ENCODE data around the gene FOXN3.

FOXN3 gene

DNA sequence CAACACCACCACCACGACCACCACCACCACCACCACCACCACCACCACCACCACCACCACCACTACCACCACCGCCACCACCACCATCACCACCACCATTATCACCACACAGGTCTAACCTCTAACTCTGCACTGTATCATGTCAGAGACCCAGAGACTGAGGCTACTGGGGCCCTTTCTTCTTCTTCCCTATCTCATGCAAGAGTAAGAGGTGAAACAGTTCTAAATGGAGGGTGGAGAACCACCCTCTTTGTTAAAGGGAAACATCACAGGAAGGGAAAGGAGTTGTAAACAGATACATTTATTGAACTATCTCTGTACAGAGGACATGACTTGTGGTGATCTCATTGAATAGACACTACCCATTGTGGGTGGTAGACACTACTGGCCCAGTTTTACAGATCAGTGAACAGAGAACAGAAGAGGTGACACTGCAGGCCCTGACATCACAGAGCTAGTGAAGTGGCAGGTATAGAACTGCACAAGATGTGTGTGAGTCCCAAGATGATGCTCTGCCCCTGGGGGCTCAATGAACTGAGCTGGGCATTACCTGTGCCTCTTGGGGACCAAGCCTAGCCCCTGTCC lies 91.6 kb downstream of the FOXN3 start:
- no peak for DNase-seq

DNA sequence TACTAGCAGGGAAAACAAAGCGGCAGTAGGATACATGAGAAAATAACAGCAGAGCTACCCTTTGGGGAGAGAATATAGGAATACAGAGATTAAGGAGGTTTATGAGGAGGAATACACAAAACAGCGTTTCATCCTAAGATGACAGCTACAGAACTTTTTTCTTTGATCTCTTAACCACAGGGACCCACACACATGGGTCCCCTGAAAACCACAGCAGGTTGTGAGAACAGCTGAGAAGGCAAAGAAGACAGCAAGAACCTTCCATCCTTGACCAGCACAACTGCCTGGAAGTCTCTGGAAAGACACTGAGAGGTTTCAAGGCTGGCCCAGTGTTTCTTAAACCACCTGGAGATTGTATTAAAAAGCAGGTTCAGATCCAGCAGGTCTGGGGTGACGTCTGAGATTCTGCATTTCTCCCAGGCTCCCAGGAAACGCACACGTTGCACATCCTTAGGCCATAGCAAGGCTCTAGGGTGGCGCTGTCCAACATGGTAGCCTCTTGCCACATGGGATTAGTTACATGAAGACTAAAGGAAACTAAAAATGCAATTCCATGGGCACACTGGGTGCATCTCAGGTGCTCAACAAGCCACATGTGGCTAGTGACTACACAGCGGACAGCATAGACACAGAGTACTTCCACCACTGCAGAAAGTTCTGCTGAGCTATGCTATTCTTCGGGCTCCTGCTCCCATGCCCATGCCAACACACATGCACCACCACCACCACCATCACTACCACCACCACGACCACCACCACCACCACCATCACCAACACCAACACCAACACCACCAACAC lies 92.3 kb downstream of the FOXN3 start:
- DNase-seq: no peak

DNA sequence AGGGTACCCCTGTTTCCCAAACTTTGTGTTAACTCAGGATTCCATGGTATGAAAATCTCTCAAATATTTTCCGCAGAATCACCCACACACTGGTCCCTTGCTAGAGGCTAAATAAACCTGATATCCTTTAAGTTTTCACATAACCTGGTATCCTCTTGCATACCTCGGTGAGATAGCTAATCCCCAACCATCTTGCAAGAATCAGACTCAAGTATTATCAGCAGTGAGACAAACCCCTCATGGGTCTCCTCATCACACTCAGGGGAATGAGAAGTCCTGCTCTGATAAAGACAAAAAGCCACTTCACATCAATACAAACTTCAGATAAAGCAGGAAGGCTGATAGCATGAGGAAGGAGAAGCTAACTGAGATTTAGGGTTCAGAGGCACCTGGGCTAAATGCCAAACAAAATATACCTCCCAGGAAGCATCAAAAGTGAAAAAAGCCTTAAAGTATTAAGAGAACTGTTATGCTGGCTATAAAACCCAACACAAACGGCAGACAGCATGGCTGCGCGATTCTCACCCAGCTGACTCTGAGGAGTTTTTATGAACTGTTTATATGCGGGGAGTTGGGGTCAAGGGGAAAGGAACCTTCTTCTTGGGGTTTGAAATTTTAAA lies 96.5 kb downstream of the FOXN3 start:
- DNase-seq: no peak

DNA sequence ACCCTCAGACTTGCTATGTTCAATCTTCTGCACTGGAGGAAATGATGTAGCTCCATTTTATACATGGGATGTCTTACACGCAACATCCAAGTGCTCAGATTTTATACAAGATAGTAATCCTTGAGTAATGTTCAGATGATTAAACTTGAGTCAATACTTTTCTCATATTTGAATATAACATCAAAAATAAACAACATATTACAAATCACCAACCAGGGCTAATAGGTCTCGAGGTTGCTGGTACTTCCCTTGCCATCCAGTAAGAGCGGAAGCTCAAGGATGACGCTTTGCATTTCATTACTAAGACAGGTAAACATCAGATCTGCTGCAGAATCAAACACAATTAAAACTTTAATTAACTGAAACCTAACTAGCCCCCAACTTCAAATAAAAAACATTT lies 97.3 kb downstream of the FOXN3 start:
- no peak for DNase-seq

DNA sequence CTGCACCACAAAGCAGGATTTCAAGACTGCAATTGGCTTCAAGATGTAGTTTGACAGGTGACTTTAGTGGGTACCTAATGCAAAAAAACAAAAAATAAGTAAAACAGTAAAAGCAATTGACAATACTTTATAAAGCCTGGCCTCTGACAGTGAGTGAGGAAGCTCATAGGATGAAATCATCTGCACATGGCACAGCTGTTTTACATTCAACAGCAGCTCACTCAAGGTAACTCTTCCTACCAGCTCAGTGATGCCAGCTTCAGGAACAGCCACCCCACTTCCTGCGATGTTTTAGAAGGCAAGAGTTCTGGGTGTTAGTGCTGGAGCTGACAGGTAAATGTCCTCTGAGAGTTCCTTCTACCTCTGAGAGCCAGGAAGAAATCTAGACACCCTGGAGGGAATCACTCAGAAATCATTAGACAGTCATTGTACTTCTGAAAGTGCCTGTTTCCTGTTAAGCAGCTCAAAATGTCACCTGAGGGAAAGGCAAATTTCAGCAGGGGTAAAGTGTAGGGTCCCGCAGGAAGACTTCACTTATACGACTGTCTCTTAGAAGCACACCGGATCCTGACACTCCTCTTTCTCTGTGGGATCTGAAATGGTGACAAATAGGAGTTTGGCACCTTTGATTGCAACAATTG lies 99.9 kb downstream of the FOXN3 start:
- DNase-seq: no peak

GRCh38 chr14:89315493-89316470 lies 101.3 kb downstream of the FOXN3 start:
- DNase-seq: no peak

DNA sequence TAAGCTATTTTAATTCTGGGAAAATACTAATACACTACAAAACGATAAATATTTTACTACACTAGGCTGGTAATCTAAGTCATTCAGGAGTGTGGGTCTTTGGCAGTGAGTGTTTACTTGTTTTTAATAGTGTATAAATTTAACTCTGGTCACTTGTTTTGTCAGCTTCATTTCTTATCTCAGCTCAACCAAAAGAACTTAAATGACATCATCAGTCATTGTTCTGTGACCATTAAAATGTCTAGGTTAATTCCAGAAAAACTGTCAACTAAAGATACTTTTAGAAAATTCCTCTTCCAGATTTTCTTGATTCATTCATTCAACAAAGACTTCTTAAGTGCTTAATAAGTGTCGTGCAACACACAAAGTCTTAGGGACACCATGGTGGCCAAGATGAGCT lies 102.8 kb downstream of the FOXN3 start:
- DNase-seq: no peak

DNA sequence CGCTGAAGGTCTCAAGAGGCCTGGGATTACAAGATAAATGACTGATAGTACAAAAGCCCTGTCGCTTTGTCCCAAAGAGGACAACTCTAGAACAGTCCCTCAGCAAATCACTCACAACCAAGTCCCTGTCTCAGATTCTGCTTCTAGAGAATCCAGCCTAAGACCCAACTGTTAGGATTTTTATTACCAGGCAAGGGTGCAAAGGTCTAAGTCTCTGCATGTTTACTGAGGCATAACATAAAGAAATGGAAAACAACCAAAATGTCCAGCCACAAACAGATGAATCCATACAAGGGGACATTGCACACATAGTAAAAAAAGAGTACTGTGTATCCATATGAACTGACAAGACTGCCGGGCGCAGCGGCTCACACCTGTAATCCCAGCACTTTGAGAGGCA lies 104.1 kb downstream of the FOXN3 start:
- no peak for DNase-seq

DNA sequence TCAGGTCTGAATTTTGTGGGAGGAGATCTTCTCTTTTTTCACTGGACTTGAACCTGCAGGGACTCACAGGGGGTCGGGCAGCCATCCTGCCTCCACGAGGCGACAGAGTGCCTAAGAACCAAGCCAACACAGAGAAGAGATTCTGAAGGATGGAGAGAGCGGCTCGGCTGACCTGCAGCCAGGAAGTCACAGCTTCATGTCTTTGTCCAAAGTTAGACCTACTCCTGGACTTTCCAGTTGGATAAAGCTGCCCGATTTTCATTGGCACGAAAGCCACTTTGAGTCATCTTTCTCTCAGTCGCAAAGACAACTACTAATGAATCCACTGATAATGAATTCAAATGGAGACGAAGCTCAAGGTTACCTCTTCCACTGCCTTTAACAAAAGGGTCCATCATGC lies 106.8 kb downstream of the FOXN3 start:
- DNase-seq: no peak

DNA sequence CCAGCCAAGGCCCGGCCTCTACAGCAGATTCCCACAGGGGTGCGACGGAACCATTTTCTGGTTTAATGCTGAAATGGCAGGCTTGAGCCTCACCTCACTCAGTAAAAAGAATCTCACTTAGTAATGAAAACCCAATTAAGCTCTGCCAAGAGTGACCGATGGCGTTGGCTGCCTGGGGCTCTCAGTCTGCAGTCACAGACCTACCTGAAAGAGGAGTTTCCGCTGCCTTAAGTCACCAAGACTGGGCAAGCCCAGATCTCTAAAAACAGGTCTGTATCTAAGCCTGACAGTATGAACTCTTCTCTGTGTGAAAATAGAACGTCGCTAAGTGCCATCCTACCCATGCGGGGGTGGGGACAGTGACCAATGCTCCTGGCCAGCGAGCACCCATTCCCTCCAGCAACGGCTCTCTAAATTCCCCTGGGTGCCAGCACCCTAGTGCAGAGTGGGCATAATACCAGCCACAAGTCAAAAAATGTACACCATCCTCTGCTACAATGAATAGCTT lies 107.3 kb downstream of the FOXN3 start:
- DNase-seq: no peak

DNA sequence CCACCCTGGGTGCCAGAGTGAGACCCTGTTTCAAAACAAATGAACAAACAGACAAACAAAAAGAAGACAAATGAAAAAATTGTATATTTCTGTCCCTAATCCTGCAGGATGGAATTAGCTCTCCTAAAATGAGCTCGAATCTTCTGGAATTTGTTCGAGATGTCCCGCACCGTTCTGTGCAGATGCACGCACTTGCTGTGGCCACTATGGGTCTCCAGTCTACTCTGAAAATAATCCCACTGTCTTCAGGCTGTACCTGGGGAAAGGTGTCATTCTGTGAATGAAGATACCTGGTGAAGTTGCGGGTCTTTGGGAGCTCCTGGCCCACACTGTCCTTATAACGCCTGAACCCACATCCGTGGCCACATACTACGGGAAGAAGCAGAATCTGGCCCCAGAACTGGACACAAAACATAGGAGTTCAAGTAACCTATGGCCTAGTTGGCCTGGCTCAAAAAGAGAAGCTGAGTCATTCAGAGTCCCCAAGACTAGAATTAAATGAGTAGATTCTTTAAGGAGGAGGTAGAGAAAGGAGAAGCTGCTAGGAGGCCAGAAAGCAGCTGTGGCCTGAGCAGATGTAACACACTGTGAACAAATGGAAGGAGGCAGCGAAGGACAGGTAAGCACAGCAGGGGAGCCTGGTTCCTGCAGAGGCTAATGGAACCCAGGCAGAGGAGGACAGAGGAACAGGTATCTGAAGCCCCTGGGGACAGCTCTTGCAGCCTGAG lies 108.6 kb downstream of the FOXN3 start:
- DNase-seq: no peak

GRCh38 chr14:89307409-89307808 lies 109.6 kb downstream of the FOXN3 start:
- no peak for DNase-seq

GRCh38 chr14:89304972-89305703 lies 111.9 kb downstream of the FOXN3 start:
- DNase-seq: no peak

- no peak for DNase-seq
These were observed 112.5 kb downstream of the FOXN3 start for GRCh38 chr14:89304561-89304960.

DNA sequence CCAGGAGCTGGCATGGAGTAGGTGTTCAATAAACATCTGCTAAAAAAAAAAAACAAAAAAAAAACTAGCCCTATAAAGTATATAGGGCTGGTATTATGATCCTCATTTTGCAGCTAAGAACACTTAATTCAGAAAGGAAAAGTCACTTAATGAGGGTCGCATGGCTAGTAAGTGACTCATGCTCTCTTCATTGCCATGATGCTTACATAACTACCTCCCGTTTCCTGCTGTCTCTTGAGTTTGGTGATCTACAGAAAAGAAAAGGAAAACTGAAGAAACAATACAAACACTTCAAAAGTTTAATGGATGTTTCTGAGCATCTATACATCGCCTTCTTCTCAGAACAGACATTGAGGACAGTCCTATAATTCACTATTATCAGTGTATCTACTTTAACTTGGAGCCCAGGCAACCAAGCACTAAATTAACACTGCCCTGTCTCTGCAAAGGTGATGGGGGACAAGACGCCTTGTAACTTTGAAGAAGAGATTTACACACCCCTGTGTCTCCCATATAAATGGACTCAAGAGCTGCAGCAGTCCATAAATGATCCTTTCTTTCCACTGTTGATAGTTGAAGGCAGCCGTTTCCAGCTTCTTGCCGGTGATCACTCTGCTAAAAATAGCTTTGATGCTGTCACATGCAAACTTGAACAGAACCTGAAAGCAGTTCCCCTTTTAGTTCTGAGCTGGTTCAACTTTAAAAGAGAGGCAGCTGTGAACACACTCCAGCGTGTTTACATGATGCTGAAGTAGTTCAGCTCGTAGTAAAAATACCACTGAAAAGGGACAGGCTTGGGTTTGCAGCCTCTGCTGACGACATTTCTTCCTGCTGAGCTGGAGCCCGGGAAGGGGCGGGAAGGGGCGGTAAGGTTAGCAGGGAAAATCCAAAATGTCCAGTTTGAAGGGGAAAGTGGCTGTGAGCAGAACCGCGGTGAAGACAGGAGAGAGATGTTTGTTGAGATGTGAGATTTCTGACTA lies 113.3 kb downstream of the FOXN3 start:
- peak; percentile 82 for DNase-seq

- DNase-seq: no peak
These were observed 114.6 kb downstream of the FOXN3 start for GRCh38 chr14:89302396-89302950.

DNA sequence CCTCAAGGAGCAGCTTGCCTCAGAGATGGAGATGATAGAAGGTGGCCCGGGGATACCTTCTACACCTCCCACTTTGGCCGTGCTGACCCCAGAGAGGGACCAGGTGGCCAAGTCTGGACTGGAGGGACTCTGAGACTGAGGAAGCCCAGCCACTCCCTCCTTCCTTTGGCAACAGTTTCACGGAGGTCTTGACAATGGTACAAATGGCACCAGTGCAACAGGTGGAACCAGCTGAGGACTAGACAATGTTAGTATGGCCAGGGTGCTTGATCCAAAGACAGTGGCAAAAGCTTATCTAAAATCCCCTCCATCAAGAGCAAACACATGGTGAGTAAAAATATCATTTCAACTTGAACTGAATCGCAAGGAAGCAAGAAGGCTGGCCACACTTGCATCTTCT lies 117.4 kb downstream of the FOXN3 start:
- DNase-seq: no peak

- DNase-seq: no peak
These were observed 118.8 kb downstream of the FOXN3 start for GRCh38 chr14:89298056-89298834.
